ENCODE measurements around the gene TAS1R3. TPM values are rescaled to one million over a fixed set of nuclear protein-coding genes. Genes with fewer than 3 reads are reported as not detected.

The TAS1R3 gene
- total RNA-seq, 4 donors from 2014 or later: 0.21 to 1.2 (median 0.63) TPM

- Histone ChIP-seq H3K4me3 (no peak overlapping the region), H3K27ac (no peak overlapping the region), H3K9me3 (no peaks in the 10 kb centered on the region), H3K4me1 (peaks cover 8 to 49% (median 34%) of the 10 kb centered on the region in 4 donors), H3K36me3 (peaks cover 0 to 22% (median 0%) of the 10 kb centered on the region in 3 donors), H3K27me3 (no peaks in the 10 kb centered on the region)
- TF ChIP-seq EP300 (IDR thresholded peaks at IDR 0.05) (no peak), POLR2A (IDR thresholded peaks at IDR 0.05) (no peak), CTCF (IDR thresholded peaks at IDR 0.05) (no peak)
- DNase-seq (ENCODE audit: low spot score in 2 of 2): no peak
- WGBS, 2 donors: 61 to 82% methylated on average over 9 to 22 of the region's 31 CpGs
Observed at GRCh38 chr1:1302951-1303509, 28.1 kb upstream of the TAS1R3 start.

GRCh38 chr1:1303736-1304135, 27.3 kb upstream of the TAS1R3 start:
- Histone ChIP-seq H3K9me3 (no peaks in the 10 kb centered on the region), H3K4me3 (no peak overlapping the region), H3K4me1 (peaks cover 8 to 48% (median 35%) of the 10 kb centered on the region in 4 donors), H3K27ac (peak overlapping the region in 3 of 4 donors; percentile 75 to 84 (median 81)), H3K36me3 (peaks cover 0 to 16% (median 0%) of the 10 kb centered on the region in 3 donors), H3K27me3 (no peaks in the 10 kb centered on the region)
- no peak for TF ChIP-seq EP300 (IDR thresholded peaks at IDR 0.05)
- TF ChIP-seq CTCF (IDR thresholded peaks at IDR 0.05): no peak
- no peak for TF ChIP-seq POLR2A (IDR thresholded peaks at IDR 0.05)
- WGBS, 2 donors: 64% methylated on average over 13 of the region's 13 CpGs; no CpG with 5 or more reads in 1 of the 2 donors
- no peak for DNase-seq (ENCODE audit: low spot score in 2 of 2)

- WGBS, 2 donors: 16 to 20% methylated on average over 15 to 27 of the region's 29 CpGs
- Histone ChIP-seq H3K4me3 (peak overlapping the region; percentile 20 to 94 (median 56)), H3K4me1 (peaks cover 8 to 54% (median 43%) of the 10 kb centered on the region in 4 donors), H3K36me3 (peaks cover 0 to 9% (median 0%) of the 10 kb centered on the region in 3 donors), H3K27me3 (no peaks in the 10 kb centered on the region), H3K9me3 (no peaks in the 10 kb centered on the region), H3K27ac (peak overlapping the region; percentile 64 to 84 (median 78))
- TF ChIP-seq CTCF (IDR thresholded peaks at IDR 0.05): no peak
- TF ChIP-seq EP300 (IDR thresholded peaks at IDR 0.05): peak in 1 of 2 donors; percentile 48
- no peak for TF ChIP-seq POLR2A (IDR thresholded peaks at IDR 0.05)
- peak; percentile 62 to 68 for DNase-seq (ENCODE audit: low spot score in 2 of 2)
Observed at GRCh38 chr1:1304331-1305299, 26.5 kb upstream of the TAS1R3 start.

- peak; percentile 57 to 64 for DNase-seq (ENCODE audit: low spot score in 2 of 2)
- no peaks in the 10 kb centered on the region for H3K9me3 ChIP-seq
- peak overlapping the region; percentile 20 to 94 (median 56) for H3K4me3 ChIP-seq
- H3K27me3 ChIP-seq: no peaks in the 10 kb centered on the region
- WGBS, 2 donors: 10 to 15% methylated on average over 10 to 19 of the region's 25 CpGs
- H3K27ac ChIP-seq: peak overlapping the region; percentile 64 to 84 (median 78)
- no peak for TF ChIP-seq CTCF (IDR thresholded peaks at IDR 0.05)
- no peak for TF ChIP-seq POLR2A (IDR thresholded peaks at IDR 0.05)
- TF ChIP-seq EP300 (IDR thresholded peaks at IDR 0.05): no peak
- H3K4me1 ChIP-seq: peaks cover 8 to 60% (median 47%) of the 10 kb centered on the region in 4 donors
- peaks cover 0 to 10% (median 0%) of the 10 kb centered on the region in 3 donors for H3K36me3 ChIP-seq
Observed at GRCh38 chr1:1305300-1306069, 25.6 kb upstream of the TAS1R3 start.
